ENCODE results near the gene LHPP. TPM values are rescaled to one million over a fixed set of nuclear protein-coding genes. Genes with fewer than 3 reads are reported as not detected.
"Not testable (repeated sequence)": the region's sequence is repeated elsewhere in the genome, so short reads cannot be mapped to it uniquely, and the experiment has no call there.

Gene LHPP
- total RNA-seq, 6 donors from 2014 or later: 12.0 to 21.4 (median 16.4) TPM

- H3K27me3 ChIP-seq: no peaks in the 10 kb centered on the region
- ATAC-seq (ENCODE audit: low FRiP score in 2 of 2) (no peak), DNase-seq (no peak)
- H3K4me1 ChIP-seq: peaks cover 22 to 32% (median 28%) of the 10 kb centered on the region in 4 donors
- H3K27ac ChIP-seq: no peak overlapping the region
- 94 to 95% methylated on average over 11 of the region's 11 CpGs for WGBS, 2 donors
- H3K36me3 ChIP-seq: no peaks in the 10 kb centered on the region
- no peak overlapping the region for H3K4me3 ChIP-seq
- no peaks in the 10 kb centered on the region for H3K9me3 ChIP-seq
- TF ChIP-seq POLR2A (IDR thresholded peaks at IDR 0.05) (no peak), EP300 (IDR thresholded peaks at IDR 0.05) (no peak), CTCF (IDR thresholded peaks at IDR 0.05) (no peak), POLR2AphosphoS5 (IDR thresholded peaks at IDR 0.05) (no peak)
Observed at GRCh38 chr10:124609698-124610097, 148.1 kb downstream of the LHPP start.

GRCh38 chr10:124610186-124610585 lies 148.6 kb downstream of the LHPP start:
- H3K4me3 ChIP-seq; H3K9me3 ChIP-seq; H3K36me3 ChIP-seq; H3K27me3 ChIP-seq; ATAC-seq (ENCODE audit: low FRiP score in 2 of 2); H3K27ac ChIP-seq: not testable (repeated sequence)
- 95 to 96% methylated on average over 8 to 16 of the region's 19 CpGs for WGBS, 2 donors
- peak in 1 of 2 donors; percentile 77 for DNase-seq
- peaks cover 22 to 32% (median 28%) of the 10 kb centered on the region in 4 donors for H3K4me1 ChIP-seq

DNA sequence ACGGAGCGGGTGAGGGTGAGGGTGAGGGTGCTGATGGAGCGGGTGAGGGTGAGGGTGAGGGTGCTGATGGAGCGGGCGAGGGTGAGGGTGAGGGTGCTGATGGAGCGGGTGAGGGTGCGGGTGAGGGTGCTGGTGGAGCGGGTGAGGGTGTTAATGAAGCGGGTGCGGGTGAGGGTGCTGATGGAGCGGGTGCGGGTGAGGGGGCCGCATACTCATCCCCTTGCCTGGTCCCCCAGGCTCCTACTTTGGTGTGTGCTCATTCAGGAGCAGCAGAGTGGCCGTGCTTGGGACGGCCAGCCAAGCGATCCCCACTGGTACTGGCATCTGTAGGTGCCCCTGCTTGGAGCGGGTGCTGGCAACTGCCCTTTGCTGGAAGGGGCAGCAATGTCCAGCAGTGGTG lies 149.2 kb downstream of the LHPP start:
- WGBS, 2 donors: 90 to 100% methylated on average over 4 to 9 of the region's 17 CpGs
- DNase-seq; ATAC-seq (ENCODE audit: low FRiP score in 2 of 2); H3K27ac ChIP-seq; H3K9me3 ChIP-seq; H3K36me3 ChIP-seq; H3K27me3 ChIP-seq; H3K4me3 ChIP-seq: not testable (repeated sequence)
- H3K4me1 ChIP-seq: peaks cover 22 to 32% (median 28%) of the 10 kb centered on the region in 4 donors

GRCh38 chr10:124611738-124612137 lies 150.1 kb downstream of the LHPP start:
- peak overlapping the region in 3 of 4 donors; percentile 21 to 61 (median 22) for H3K27ac ChIP-seq
- DNase-seq (peak in 1 of 2 donors; percentile 56), ATAC-seq (ENCODE audit: low FRiP score in 2 of 2) (peak in 1 of 2 donors; percentile 8)
- H3K4me3 ChIP-seq: no peak overlapping the region
- peaks cover 22 to 32% (median 28%) of the 10 kb centered on the region in 4 donors for H3K4me1 ChIP-seq
- H3K36me3 ChIP-seq: peaks cover 0 to 5% (median 0%) of the 10 kb centered on the region in 4 donors
- 58 to 60% methylated on average over 2 to 11 of the region's 11 CpGs for WGBS, 2 donors
- no peaks in the 10 kb centered on the region for H3K9me3 ChIP-seq
- no peaks in the 10 kb centered on the region for H3K27me3 ChIP-seq
- TF ChIP-seq CTCF (IDR thresholded peaks at IDR 0.05) (no peak), EP300 (IDR thresholded peaks at IDR 0.05) (no peak), POLR2AphosphoS5 (IDR thresholded peaks at IDR 0.05) (no peak), POLR2A (IDR thresholded peaks at IDR 0.05) (no peak)

GRCh38 chr10:124612611-124613498 lies 151.2 kb downstream of the LHPP start:
- DNase-seq (peak in 1 of 2 donors; percentile 79), ATAC-seq (ENCODE audit: low FRiP score in 2 of 2) (peak; percentile 12 to 38)
- no peak overlapping the region for H3K4me3 ChIP-seq
- peaks cover 0 to 12% (median 8%) of the 10 kb centered on the region in 4 donors for H3K36me3 ChIP-seq
- no peak for TF ChIP-seq POLR2AphosphoS5 (IDR thresholded peaks at IDR 0.05)
- TF ChIP-seq EP300 (IDR thresholded peaks at IDR 0.05): no peak
- no peak for TF ChIP-seq POLR2A (IDR thresholded peaks at IDR 0.05)
- no peak for TF ChIP-seq CTCF (IDR thresholded peaks at IDR 0.05)
- H3K27me3 ChIP-seq: no peaks in the 10 kb centered on the region
- no peaks in the 10 kb centered on the region for H3K9me3 ChIP-seq
- peak overlapping the region; percentile 24 to 61 (median 38) for H3K27ac ChIP-seq
- 52 to 74% methylated on average over 8 to 9 of the region's 18 CpGs for WGBS, 2 donors
- H3K4me1 ChIP-seq: peaks cover 22 to 35% (median 29%) of the 10 kb centered on the region in 4 donors
